Hepatocyte (in vitro differentiated cells): Measurements from ENCODE around the gene TMEM117. TPM values are rescaled to one million over a fixed set of nuclear protein-coding genes. Genes with fewer than 3 reads are reported as not detected.

Experiments used
- DNase-seq: peaks from one replicate; pipeline ENCODE4 v3.0.0-alpha.2; 2016; ENCODE audit warnings: low spot score
- H2AFZ ChIP-seq: fragments of 200-600 bp; sonication (generic); 2 replicates; pipeline ENCODE4 v1.6.0; 2016; ENCODE audit warnings: antibody characterized with exemption, mild to moderate bottlenecking
- H3K27ac ChIP-seq: fragments of 200-600 bp; sonication (generic); 2 replicates; pipeline ENCODE4 v1.5.1; 2016; ENCODE audit warnings: mild to moderate bottlenecking
- H3K27me3 ChIP-seq: fragments of 200-600 bp; sonication (generic); 2 replicates; pipeline ENCODE4 v1.6.1; 2016
- H3K36me3 ChIP-seq: fragments of 200-600 bp; sonication (generic); replicated peaks from 2 replicates; pipeline ENCODE4 v1.5.1; 2016; ENCODE audit warnings: low read depth; ENCODE audit not compliant: insufficient read depth
- H3K4me1 ChIP-seq: fragments of 200-600 bp; sonication (generic); 2 replicates; pipeline ENCODE4 v1.5.1; 2016; ENCODE audit warnings: mild to moderate bottlenecking, moderate library complexity; ENCODE audit not compliant: insufficient read depth
- H3K4me2 ChIP-seq: fragments of 200-600 bp; sonication (generic); 2 replicates; pipeline ENCODE4 v1.6.0; 2016
- H3K4me3 ChIP-seq: fragments of 200-600 bp; sonication (generic); 2 replicates; pipeline ENCODE4 v1.5.1; 2016; ENCODE audit warnings: mild to moderate bottlenecking
- H3K79me2 ChIP-seq: fragments of 200-600 bp; sonication (generic); 2 replicates; pipeline ENCODE4 v1.6.0; 2017; ENCODE audit warnings: mild to moderate bottlenecking
- H3K9me2 ChIP-seq: fragments of 200-600 bp; sonication (generic); replicated peaks from 2 replicates; pipeline ENCODE4 v1.6.0; 2017; ENCODE audit warnings: mild to moderate bottlenecking; ENCODE audit not compliant: insufficient read depth
- H3K9me3 ChIP-seq: fragments of 200-600 bp; sonication (generic); 2 replicates; pipeline ENCODE4 v1.5.1; 2016; ENCODE audit warnings: low read depth, mild to moderate bottlenecking
- H4K20me1 ChIP-seq: fragments of 200-600 bp; sonication (generic); 2 replicates; pipeline ENCODE4 v1.6.0; 2016; ENCODE audit warnings: mild to moderate bottlenecking; ENCODE audit not compliant: insufficient read depth, poor library complexity, severe bottlenecking
- EZH2 ChIP-seq: fragments of 200-600 bp; sonication (generic); IDR thresholded peaks from 2 replicates; pipeline ENCODE4 v1.6.1; 2016; ENCODE audit warnings: antibody characterized with exemption, mild to moderate bottlenecking, borderline replicate concordance
- EZH2phosphoT487 ChIP-seq: fragments of 200-600 bp; sonication (generic); IDR thresholded peaks from one replicate; pipeline ENCODE4 v1.6.1; 2018; ENCODE audit warnings: antibody characterized with exemption, mild to moderate bottlenecking, low read depth, moderate library complexity; ENCODE audit not compliant: unreplicated experiment, severe bottlenecking
- WGBS: methylation state at CpG from one replicate; pipeline ENCODE4 v1.1.6; 2016; ENCODE audit warnings: low lambda C conversion rate; ENCODE audit errors: missing lambda C conversion rate; 5-methylcytosine and 5-hydroxymethylcytosine counted together
- polyA plus RNA-seq: library from polyadenylated mRNA; unstranded; fragments of >200 nt; fragmentation: Nextera tagmentation; extraction: Ambion mirVana; gene quantifications from 2 replicates; pipeline ENCODE4 v1.2.1, GENCODE V29; 2016
- total RNA-seq: library from RNA; depleted of rRNA; stranded (reverse); fragments of >200 nt; gene quantifications from 2 replicates; pipeline ENCODE4 v1.2.3, GENCODE V29; 2014
- TF ChIP-seq, protein P1 (sequence below): fragments of 200-600 bp; sonication (generic); IDR thresholded peaks from 2 replicates; pipeline ENCODE4 v1.5.1; 2016; ENCODE audit warnings: antibody characterized with exemption, mild to moderate bottlenecking; ENCODE audit not compliant: poor library complexity

The TMEM117 gene
- total and polyA plus RNA-seq, 2 experiments from 2014 or later, result 12.4 to 47.1 TPM

DNA sequence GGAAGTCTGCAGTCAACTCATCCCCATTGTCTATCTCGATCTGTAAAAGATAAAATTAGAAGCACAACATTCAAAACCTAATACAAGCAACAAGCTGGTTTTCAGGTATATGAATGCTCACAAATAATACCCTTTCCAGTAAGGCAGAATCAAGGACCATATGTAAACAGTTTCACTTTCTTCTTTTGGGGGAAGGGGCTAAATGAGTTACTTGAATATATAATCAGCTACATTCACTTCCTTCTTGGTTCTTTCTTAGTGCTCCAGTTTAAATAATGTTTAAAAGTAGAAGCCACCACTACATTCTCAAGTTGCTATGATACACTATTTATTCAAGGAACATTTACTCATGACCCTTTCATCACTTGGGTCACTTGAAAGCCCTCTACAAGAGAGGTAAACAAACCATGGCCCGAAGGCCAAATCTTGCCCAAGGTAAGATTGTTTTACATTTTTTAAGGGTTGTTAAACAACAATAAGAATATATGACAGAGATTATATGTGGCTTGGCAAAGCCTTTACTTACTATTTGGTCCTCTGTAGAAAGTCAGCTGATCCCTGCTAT lies 40.1 kb upstream of the TMEM117 start:
- Histone ChIP-seq H3K4me3 (no peak overlapping the region), H3K79me2 (peaks cover under 1% of the 10 kb centered on the region), H3K9me3 (no peaks in the 10 kb centered on the region), H3K4me1 (peaks cover 10% of the 10 kb centered on the region), H2AFZ (no peak overlapping the region), H3K4me2 (peak overlapping the region; percentile 28), H4K20me1 (no peaks in the 10 kb centered on the region), H3K36me3 (no peaks in the 10 kb centered on the region), H3K9me2 (no peaks in the 10 kb centered on the region), H3K27ac (peak overlapping the region; percentile 6), H3K27me3 (no peaks in the 10 kb centered on the region)
- peak; percentile 6 for DNase-seq
- TF ChIP-seq, protein P1, sequence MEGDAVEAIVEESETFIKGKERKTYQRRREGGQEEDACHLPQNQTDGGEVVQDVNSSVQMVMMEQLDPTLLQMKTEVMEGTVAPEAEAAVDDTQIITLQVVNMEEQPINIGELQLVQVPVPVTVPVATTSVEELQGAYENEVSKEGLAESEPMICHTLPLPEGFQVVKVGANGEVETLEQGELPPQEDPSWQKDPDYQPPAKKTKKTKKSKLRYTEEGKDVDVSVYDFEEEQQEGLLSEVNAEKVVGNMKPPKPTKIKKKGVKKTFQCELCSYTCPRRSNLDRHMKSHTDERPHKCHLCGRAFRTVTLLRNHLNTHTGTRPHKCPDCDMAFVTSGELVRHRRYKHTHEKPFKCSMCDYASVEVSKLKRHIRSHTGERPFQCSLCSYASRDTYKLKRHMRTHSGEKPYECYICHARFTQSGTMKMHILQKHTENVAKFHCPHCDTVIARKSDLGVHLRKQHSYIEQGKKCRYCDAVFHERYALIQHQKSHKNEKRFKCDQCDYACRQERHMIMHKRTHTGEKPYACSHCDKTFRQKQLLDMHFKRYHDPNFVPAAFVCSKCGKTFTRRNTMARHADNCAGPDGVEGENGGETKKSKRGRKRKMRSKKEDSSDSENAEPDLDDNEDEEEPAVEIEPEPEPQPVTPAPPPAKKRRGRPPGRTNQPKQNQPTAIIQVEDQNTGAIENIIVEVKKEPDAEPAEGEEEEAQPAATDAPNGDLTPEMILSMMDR, result no peak
- TF ChIP-seq EZH2phosphoT487 (no peak), EZH2 (no peak)
- 61% methylated on average over 2 of the region's 2 CpGs for WGBS

DNA sequence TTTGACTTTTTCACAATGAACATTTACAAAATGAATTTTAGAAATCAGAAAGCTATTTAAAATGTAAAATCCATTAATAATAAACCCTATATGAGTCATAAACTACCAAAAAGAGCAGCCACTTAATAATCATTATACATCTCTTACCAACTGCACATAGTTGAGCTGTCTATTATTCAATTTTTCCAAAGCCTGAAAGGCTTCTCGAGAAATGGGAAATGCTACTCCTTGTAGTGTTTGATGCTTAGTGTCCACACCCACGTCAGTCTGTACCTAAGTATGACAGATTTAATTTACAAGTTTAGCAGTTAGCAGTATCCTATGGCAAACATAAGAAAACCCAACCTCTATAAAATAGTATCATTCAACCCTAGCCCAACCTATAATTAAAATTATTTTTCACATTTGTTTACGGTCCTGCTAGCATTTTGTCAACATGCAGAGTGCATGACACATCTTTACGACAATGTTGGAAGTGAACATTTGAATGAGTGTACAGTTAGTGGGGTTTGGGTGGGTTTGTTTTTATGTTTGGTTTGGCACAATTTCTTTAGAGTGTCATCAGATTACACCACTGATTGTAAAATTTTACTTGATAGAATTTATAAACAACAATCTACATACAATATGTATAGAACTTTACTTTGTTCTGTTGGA lies 38.2 kb upstream of the TMEM117 start:
- TF ChIP-seq EZH2 (no peak), EZH2phosphoT487 (no peak)
- TF ChIP-seq, protein P1, result no peak
- H3K36me3 ChIP-seq, result no peaks in the 10 kb centered on the region
- WGBS, result 72% methylated on average over 4 of the region's 4 CpGs

DNA sequence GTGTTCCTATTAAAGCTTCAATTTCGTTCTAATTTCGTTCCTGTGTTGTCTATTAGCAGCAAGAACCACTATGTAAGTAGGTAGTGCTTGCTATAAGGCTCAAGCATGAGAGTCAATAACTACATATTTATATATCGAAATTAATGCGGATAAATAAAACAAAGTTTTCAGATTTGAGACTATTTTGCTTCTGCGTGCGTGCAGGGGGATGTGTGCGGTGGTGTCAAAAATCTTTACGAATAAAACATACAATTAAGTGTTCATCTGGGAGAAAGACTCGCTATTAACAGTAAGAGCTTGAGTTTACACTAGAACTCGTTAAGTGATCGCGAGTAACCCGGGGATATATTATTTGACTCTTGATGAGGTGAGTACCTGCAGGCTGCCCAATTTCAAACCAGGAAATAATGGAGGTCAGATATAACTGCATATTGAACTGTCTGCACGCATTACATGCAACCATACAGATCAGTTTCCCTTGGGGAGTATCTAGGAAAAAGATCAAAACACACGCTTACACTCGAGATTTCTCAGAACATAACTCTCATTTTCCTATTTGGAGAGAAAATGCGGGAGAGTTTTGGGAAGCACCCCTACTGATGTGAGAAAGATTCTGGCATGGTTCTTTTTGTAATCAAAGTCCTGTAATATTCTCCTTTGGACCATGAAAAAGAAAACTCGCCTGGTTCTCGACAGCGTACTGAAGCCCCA lies 30.6 kb upstream of the TMEM117 start:
- 10% methylated on average over 20 of the region's 20 CpGs for WGBS
- DNase-seq, result no peak
- no peak for TF ChIP-seq EZH2
- TF ChIP-seq, protein P1, result no peak
- TF ChIP-seq EZH2phosphoT487, result no peak
- Histone ChIP-seq H3K79me2 (peaks cover 41% of the 10 kb centered on the region), H3K9me2 (no peaks in the 10 kb centered on the region), H3K9me3 (no peaks in the 10 kb centered on the region), H3K4me1 (peaks cover 13% of the 10 kb centered on the region), H3K27me3 (no peaks in the 10 kb centered on the region), H4K20me1 (peaks cover 6% of the 10 kb centered on the region), H2AFZ (peak overlapping the region; percentile 89), H3K4me2 (peak overlapping the region; percentile 80), H3K4me3 (peak overlapping the region; percentile 85), H3K36me3 (no peaks in the 10 kb centered on the region), H3K27ac (peak overlapping the region; percentile 99)

More for the DNA sequence above, 38.2 kb upstream of the TMEM117 start:
- H3K9me3 ChIP-seq, result no peaks in the 10 kb centered on the region
- peaks cover 11% of the 10 kb centered on the region for H3K79me2 ChIP-seq
- H3K4me1 ChIP-seq, result peaks cover 10% of the 10 kb centered on the region
- H2AFZ ChIP-seq, result no peak overlapping the region
- peaks cover under 1% of the 10 kb centered on the region for H4K20me1 ChIP-seq
- no peak overlapping the region for H3K4me2 ChIP-seq
- H3K27me3 ChIP-seq, result no peaks in the 10 kb centered on the region
- no peaks in the 10 kb centered on the region for H3K9me2 ChIP-seq
- no peak for DNase-seq
- peak overlapping the region; percentile 2 for H3K27ac ChIP-seq
- no peak overlapping the region for H3K4me3 ChIP-seq
